K562 (cell line): Measurements from ENCODE around the gene ZBTB46. TPM values are rescaled to one million over a fixed set of nuclear protein-coding genes. Genes with fewer than 3 reads are reported as not detected.

Experiments
- ATAC-seq: fragments of 200-7000 bp; cut with Tn5 transposase; 3 replicates; pipeline ENCODE4 v1.9.1; 2020; ENCODE audit warnings: moderate library complexity
- BruUV-seq: library from RNA; stranded (reverse); fragments of 400-500 nt; replicated peaks from 2 replicates; lab custom pipeline; 2021; lab: Mats Ljungman, UMichigan
- CTCF ChIA-PET: fragments of 300-600 bp; formaldehyde crosslinking; extraction: SDS; loops from one replicate; lab custom pipeline; 2021; ENCODE audit warnings: low intra/inter-chr PET ratio; lab: Yijun Ruan, JAX
- POLR2A ChIA-PET: fragments of 300-600, 350-650 bp; sonication (Branson Sonifier 250); formaldehyde crosslinking; extraction: SDS; loops from one replicate; lab custom pipeline; 2021; ENCODE audit warnings: antibody characterized with exemption, inconsistent platforms; lab: Yijun Ruan, JAX
- DNase-seq, 4 experiments: peaks; one replicate each; pipeline versions ENCODE4 v3.0.0 to v3.0.0-alpha.2; 2011 to 2018; ENCODE audit warnings: low spot score in 3 of 4, mixed read lengths in 3 of 4; ENCODE audit errors: extremely low read depth in 1 of 4
- FAIRE-seq: peaks from 2 replicates; lab custom pipeline; 2011; peaks lifted over from hg19 to GRCh38; lab: Jason Lieb, UNC
- H2AFZ ChIP-seq: 2 replicates; pipeline ENCODE4 v1.6.0; 2011; ENCODE audit warnings: low read depth, low read length, control low read depth, inconsistent platforms
- H3K27ac ChIP-seq: fragments of 200-600 bp; 3 replicates; pipeline ENCODE4 v1.8.0; 2011; ENCODE audit warnings: low read depth, mild to moderate bottlenecking, control low read depth, inconsistent platforms, low read length, moderate library complexity, mixed read lengths; ENCODE audit errors: extremely low read depth
- H3K27me3 ChIP-seq, 2 experiments: fragments of 300-600 bp in 1 of 2; 2 replicates in 1 of 2; 3 replicates in 1 of 2; pipeline versions ENCODE4 v1.6.0 to v1.8.0; 2011; ENCODE audit warnings: inconsistent platforms in 2 of 2, low read length in 2 of 2, mild to moderate bottlenecking in 1 of 2, mixed read lengths in 1 of 2, moderate library complexity in 1 of 2; ENCODE audit not compliant: control insufficient read depth in 2 of 2, insufficient read depth in 2 of 2
- H3K36me3 ChIP-seq: fragments of 300-600 bp; 3 replicates; pipeline ENCODE4 v1.8.0; 2011; ENCODE audit warnings: mild to moderate bottlenecking, low read length, inconsistent platforms; ENCODE audit not compliant: control insufficient read depth, insufficient read depth
- H3K4me1 ChIP-seq, 2 experiments: fragments of 200-600 bp in 1 of 2; replicated peaks in 1 of 2; 2 replicates in 1 of 2; 3 replicates in 1 of 2; pipeline versions ENCODE4 v1.5.1 to v1.8.0; 2011; ENCODE audit warnings: inconsistent platforms in 2 of 2, low read length in 2 of 2, mild to moderate bottlenecking in 1 of 2, mixed read lengths in 1 of 2, moderate library complexity in 1 of 2; ENCODE audit not compliant: control insufficient read depth in 2 of 2, insufficient read depth in 2 of 2
- H3K4me2 ChIP-seq: 2 replicates; pipeline ENCODE4 v1.6.1; 2011; ENCODE audit warnings: low read length, control low read depth, inconsistent platforms, mixed read lengths; ENCODE audit not compliant: insufficient read depth
- H3K4me3 ChIP-seq: fragments of 200-600 bp; sonication (generic), shearing (Covaris generic); 2 replicates; pipeline ENCODE4 v1.5.1; 2016; ENCODE audit warnings: control low read depth, inconsistent platforms
- H3K79me2 ChIP-seq: fragments of 200-600 bp; 3 replicates; pipeline ENCODE4 v1.8.0; 2011; ENCODE audit warnings: low read length, inconsistent platforms; ENCODE audit not compliant: control insufficient read depth, insufficient read depth
- H3K9ac ChIP-seq, 2 experiments: 2 replicates each; pipeline versions ENCODE4 v1.6.0 to v1.6.1; 2011; ENCODE audit warnings: low read depth in 2 of 2, low read length in 2 of 2, control low read depth in 1 of 2, inconsistent platforms in 1 of 2, mild to moderate bottlenecking in 1 of 2, mixed read lengths in 1 of 2; ENCODE audit not compliant: insufficient read depth in 1 of 2
- H3K9me1 ChIP-seq: one replicate; pipeline ENCODE4 v1.6.0; 2011; ENCODE audit warnings: inconsistent platforms, mild to moderate bottlenecking, low read length, moderate library complexity; ENCODE audit not compliant: control insufficient read depth, insufficient read depth
- H3K9me3 ChIP-seq: replicated peaks from 2 replicates; pipeline ENCODE4 v1.5.1; 2011; ENCODE audit warnings: low read depth, low read length, inconsistent platforms; ENCODE audit not compliant: control insufficient read depth, insufficient read depth
- H4K20me1 ChIP-seq: replicated peaks from 2 replicates; pipeline ENCODE4 v1.6.1; 2011; ENCODE audit warnings: low read length, inconsistent platforms, mixed read lengths; ENCODE audit not compliant: control insufficient read depth, insufficient read depth
- HNRNPL ChIP-seq: fragments of 200-400 bp; formaldehyde crosslinking; IDR thresholded peaks from 2 replicates; pipeline ENCODE4 v1.6.1; 2017; ENCODE audit warnings: low read depth, mild to moderate bottlenecking, low read length
- NELFE ChIP-seq: IDR thresholded peaks from 2 replicates; pipeline ENCODE4 v1.6.1; 2011; ENCODE audit warnings: mild to moderate bottlenecking; ENCODE audit not compliant: insufficient read depth, insufficient read length
- WGBS: fragments of 100-300 bp; shearing (Covaris generic); methylation state at CpG from one replicate; pipeline ENCODE4 v1.1.6; 2016; ENCODE audit warnings: low coverage, mixed read lengths; ENCODE audit not compliant: insufficient coverage; ENCODE audit errors: missing lambda C conversion rate; 5-methylcytosine and 5-hydroxymethylcytosine counted together
- in situ Hi-C: fragments of 300-500 bp; cut with MboI; formaldehyde crosslinking; loops from 4 replicates; pipeline ENCODE4 v1.15.0; 2018; ENCODE audit warnings: inconsistent platforms, mixed read lengths
- intact Hi-C: fragments of 100-400 bp; cut with micrococcal nuclease; formaldehyde crosslinking; loops from 2 replicates; pipeline ENCODE4 v1.14.2; 2022
- polyA plus RNA-seq, 8 experiments: library from polyadenylated mRNA; depleted of rRNA in 4 of 8; stranded (reverse) in 5 of 8; unstranded in 3 of 8; fragments of >200 nt; fragmentation: Nextera tagmentation in 2 of 8; fragmentation: Illumina TruSeq in 1 of 8; extraction: Ambion mirVana in 2 of 8; extraction: Trizol in 1 of 8; gene quantifications; 2 replicates each; pipeline versions ENCODE4 v1.2.1 to v1.2.3, GENCODE V29; 2011 to 2014; ENCODE audit warnings: inconsistent platforms in 1 of 8, missing spikeins in 1 of 8
- total RNA-seq, 7 experiments: library from RNA; depleted of rRNA in 6 of 7; stranded (reverse); fragments of >200 nt in 6 of 7; fragmentation: Illumina TruSeq in 2 of 7; extraction: Trizol in 2 of 7; gene quantifications; 2 replicates each; pipeline versions ENCODE4 v1.2.1 to v1.2.3, GENCODE V29; 2011 to 2021; ENCODE audit warnings: low replicate concordance in 1 of 7

The ZBTB46 gene
- total and polyA plus RNA-seq, 9 of the 15 experiments (the other 6 are each of a cell fraction or from before 2014, with no cell fraction given), result 0.29 to 4.1 (median 1.1) TPM

DNA sequence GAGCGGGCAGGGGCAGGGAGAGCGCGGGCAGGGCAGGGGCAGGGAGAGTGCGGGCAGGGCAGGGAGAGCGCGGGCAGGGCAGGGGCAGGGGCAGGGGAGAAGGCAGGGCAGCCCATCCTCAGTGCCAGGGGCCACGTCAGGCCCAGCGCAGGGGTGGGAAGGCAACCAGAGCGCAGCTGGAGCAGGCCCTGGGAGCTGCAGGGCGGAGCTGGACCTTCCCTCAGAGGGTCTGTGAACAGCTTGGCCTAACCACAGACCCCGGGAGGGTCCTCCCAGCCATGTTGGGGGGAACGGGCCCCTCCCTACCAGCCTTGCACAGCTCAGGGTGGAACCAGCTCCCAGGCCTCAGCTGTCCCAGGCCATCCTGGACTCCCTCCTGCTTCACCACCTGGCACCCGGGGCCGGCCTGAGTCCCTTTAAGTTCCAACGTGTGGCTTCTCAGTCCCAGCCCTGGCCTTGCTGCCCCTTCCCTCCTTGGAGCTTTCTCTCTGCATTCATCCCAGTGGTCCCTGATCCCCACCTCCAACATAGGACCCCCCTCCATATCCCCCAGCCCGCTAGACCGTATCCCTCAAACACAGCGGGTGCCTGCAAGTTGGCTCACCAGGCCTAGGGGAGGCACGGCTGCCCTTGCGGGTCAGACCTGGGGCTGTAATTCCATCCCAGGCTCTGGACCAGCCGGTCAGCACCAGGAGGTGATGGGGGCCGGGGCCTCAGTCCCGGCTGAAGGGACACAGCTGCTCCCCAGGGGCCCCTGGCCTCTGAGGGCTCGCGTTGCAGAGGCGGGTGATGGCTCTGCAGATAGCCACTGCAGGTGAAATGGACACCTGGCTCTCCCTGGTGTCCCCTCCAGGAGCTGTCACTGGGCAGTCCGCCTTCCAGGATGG, 5.6 kb upstream of the ZBTB46 start:
- Histone ChIP-seq H3K36me3 (no peaks in the 10 kb centered on the region), H3K4me3 (no peak overlapping the region), H3K4me2 (no peak overlapping the region), H3K79me2 (no peaks in the 10 kb centered on the region), H3K27ac (no peak overlapping the region), H3K9me3 (no peaks in the 10 kb centered on the region), H3K27me3 (no peaks in the 10 kb centered on the region; a peak in 1 of 5 replicates), H3K4me1 (peaks cover 12 to 55% of the 10 kb centered on the region in 2 experiments)
- no TSS peak for BruUV-seq
- DNase-seq, result no peak
- POLR2A ChIA-PET, result interaction anchor here (0.6 to 1.2 kb wide), 3 partner anchors 11 to 26 kb away, joined by 3 to 6 read pairs (median 4); no protein-coding TSS in a partner anchor
- TF ChIP-seq NELFE, result no peak
- 0 out of 2 replicates have a peak, but pooled peaks have one; percentile 31 for TF ChIP-seq HNRNPL
- TF ChIP-seq, all 486 proteins: peak for 1
- CTCF ChIA-PET, result no interaction called here
- ATAC-seq (no peak), FAIRE-seq (no peak)
- intact Hi-C loops, result no loop called here
- in situ Hi-C loops, result no loop called here
- WGBS, result 44% methylated on average over 10 of the region's 27 CpGs
- no peak overlapping the region for H2AFZ ChIP-seq
- no peaks in the 10 kb centered on the region for H4K20me1 ChIP-seq
- H3K9ac ChIP-seq, result peak overlapping the region in 1 of 2 experiments; percentile 52; a peak in 1 of 4 replicates
- H3K9me1 ChIP-seq, result no peaks in the 10 kb centered on the region
